ENCODE results near the gene SIM1.

Gene SIM1

DNA sequence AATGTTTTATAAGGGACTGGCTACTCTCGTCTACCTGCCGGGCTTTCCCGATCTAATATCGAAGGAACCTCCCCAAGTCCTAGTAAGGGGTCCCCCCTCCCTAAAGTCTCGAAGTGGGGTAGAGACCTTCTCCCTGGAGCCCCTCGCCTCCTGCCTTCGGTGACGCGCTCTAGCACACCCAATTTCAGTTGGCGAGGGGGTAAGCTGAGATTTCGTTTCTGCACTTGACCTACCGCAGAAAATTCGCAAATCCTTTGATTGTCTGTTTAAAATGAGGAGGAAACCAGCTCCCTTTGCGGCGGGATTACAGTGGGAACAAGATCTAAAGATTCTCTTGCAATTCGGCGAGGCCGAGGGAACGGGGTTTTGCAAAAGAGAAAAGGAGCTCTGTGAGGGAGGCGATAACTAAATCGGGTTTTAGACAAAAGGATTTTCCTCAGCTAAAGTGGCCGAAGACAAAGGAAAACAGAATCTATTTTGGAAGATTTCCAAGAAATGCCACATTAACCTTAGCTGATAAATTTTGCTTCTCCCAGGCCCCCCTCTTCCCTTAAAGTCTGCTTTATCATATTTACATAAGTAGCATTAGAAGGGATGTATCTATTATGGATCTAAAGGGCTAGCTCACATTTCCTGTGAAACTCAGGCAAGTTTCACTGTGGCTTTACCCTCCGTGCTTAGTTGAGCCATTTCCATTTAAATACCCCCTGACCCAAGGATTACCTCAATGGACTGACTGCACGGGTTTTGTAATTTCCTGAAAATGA lies 8.4 kb downstream of the SIM1 start:
- no peak for DNase-seq (ENCODE audit: insufficient read length, low spot score)
- FAIRE-seq, result no peak
- no peak for TF ChIP-seq POLR2A (IDR thresholded peaks at IDR 0.05; ENCODE audit: low read depth, low read length)

DNA sequence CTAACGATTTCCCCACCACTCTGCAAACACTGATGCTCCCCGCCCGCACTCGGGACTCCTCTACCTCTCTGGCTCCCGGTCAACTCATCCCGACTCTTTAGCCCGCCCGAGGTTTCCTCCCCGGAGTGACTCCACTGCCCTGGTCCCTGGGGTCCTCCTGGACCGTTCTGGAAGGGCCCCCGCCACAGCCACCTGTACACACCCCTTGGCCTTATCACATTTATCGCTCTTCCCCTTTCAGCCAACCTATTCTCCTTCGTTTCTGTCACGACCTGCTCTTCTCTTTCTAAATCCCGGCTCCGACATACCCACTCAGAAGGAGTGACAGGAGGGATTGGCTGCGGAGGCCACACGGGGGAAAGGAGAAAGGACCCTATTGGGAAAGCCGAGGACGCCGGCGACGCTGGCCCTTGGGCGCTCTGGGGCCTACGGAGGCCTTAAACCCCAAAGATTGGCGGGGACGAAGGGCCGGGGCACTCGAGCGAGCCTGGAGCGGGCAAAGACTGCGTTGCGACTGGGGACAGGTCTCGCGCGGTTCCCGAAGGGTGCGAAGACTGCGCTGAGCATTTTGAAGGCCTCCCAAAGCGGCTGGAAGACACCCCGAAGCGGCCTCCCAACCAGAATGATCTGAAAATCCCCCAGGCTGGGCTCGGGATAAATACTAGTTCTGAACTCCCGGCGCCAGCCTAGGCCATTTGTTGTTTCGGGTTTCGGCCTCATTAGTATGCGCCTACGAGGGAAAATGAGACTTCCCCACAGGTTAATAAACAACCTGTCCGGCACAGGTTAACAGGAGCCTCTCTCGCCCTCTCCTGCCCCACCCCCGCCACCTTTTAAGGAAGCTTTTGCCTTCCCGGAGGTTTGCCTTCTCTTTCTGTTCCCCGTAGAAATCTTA lies 9.2 kb downstream of the SIM1 start:
- TF ChIP-seq POLR2A (IDR thresholded peaks at IDR 0.05; ENCODE audit: low read depth, low read length), result no peak
- FAIRE-seq (no peak), DNase-seq (ENCODE audit: insufficient read length, low spot score) (no peak)

DNA sequence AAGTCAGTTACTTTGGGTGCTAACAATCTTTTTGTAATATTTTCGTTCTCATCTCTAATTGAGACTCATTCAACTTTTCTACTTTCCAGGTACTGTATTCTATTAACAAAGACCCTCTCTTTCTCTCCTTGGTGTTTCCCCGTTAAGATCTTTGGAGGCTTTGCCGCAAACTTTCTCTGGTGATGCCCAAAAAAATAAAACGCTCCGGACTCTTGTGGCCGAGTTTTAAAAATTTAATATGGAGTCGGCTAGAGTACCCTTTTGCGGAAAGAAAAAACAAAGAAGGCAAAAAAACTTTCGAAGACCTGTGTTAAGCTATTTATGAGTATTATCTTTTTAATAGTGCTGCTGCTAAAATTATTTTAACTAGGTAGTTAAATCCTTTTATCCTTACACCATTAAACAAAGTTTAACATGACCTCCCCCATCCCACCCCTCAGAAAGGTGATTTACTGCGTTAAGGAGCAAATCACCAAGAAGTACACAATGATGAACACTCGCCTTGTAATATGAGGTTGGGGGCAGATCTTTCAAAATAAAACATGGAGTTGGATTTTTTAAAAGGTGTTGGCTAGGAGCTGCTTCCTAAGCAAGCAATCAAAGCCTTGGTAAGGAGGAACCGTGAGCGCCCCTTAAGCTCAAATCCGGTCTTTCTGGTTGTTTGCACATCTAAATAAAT lies 10.0 kb downstream of the SIM1 start:
- FAIRE-seq (no peak), DNase-seq (ENCODE audit: insufficient read length, low spot score) (no peak)
- TF ChIP-seq POLR2A (IDR thresholded peaks at IDR 0.05; ENCODE audit: low read depth, low read length), result no peak

- DNase-seq (ENCODE audit: insufficient read length, low spot score), result no peak
- no peak for TF ChIP-seq POLR2A (IDR thresholded peaks at IDR 0.05; ENCODE audit: low read depth, low read length)
- FAIRE-seq, result no peak
Measured at GRCh38 chr6:100453701-100454521, 10.8 kb downstream of the SIM1 start.

DNA sequence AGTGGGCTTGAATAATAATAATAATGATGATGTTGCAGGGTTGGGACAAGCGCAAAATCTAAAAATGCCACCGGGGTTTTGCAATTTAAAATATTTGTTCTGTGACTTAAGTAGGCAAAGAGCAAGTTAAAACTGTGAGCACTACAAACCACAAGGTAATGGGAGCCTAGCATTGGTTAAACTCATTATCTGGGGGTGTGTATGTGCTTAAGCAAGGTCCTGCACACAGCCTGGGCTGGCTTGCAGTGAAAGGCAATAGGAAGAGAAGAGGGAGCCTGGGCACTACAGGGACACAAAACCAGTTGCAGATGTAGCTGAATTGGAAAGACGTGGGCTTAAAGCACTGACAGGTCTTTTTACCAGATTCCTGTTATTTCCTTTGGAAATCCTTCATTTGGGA lies 11.7 kb downstream of the SIM1 start:
- TF ChIP-seq POLR2A (IDR thresholded peaks at IDR 0.05; ENCODE audit: low read depth, low read length), result no peak
- DNase-seq (ENCODE audit: insufficient read length, low spot score) (no peak), FAIRE-seq (no peak)

GRCh38 chr6:100451577-100451976 lies 13.1 kb downstream of the SIM1 start:
- no peak for TF ChIP-seq POLR2A (IDR thresholded peaks at IDR 0.05; ENCODE audit: low read depth, low read length)
- FAIRE-seq (no peak), DNase-seq (ENCODE audit: insufficient read length, low spot score) (no peak)

DNA sequence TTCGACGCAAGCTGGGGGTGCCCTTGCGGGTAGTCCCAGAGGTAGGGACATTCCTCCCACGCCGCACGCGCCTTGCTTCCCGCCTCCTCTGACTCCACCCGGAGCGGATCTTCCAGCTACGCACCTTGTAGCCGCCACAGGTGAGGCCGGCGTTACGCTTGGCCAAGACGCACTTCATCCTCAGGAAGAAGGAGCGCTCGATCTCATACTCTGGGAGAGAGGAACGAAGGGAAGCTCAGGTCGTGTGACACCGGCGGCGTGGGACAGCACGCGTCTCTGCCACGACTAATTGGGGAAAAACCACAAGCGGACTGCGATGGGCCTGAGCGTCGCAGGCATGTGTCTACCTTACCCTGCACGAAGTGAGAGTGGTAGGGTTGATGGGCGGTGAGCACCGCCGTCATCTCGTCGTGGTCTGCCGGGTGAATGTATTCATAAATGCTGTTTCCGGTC lies 15.5 kb downstream of the SIM1 start:
- DNase-seq (ENCODE audit: insufficient read length, low spot score), result no peak
- FAIRE-seq, result no peak
- no peak for TF ChIP-seq POLR2A (IDR thresholded peaks at IDR 0.05; ENCODE audit: low read depth, low read length)

GRCh38 chr6:100447900-100448748 lies 16.6 kb downstream of the SIM1 start:
- FAIRE-seq (no peak), DNase-seq (ENCODE audit: insufficient read length, low spot score) (no peak)
- TF ChIP-seq POLR2A (IDR thresholded peaks at IDR 0.05; ENCODE audit: low read depth, low read length), result no peak

GRCh38 chr6:100447081-100447899 lies 17.4 kb downstream of the SIM1 start:
- FAIRE-seq, result no peak
- no peak for DNase-seq (ENCODE audit: insufficient read length, low spot score)

GRCh38 chr6:100446115-100447080 lies 18.3 kb downstream of the SIM1 start:
- no peak for FAIRE-seq
- DNase-seq (ENCODE audit: insufficient read length, low spot score), result no peak
- no peak for TF ChIP-seq POLR2A (IDR thresholded peaks at IDR 0.05; ENCODE audit: low read depth, low read length)

More at GRCh38 chr6:100447081-100447899, 17.4 kb downstream of the SIM1 start:
- no peak for TF ChIP-seq POLR2A (IDR thresholded peaks at IDR 0.05; ENCODE audit: low read depth, low read length)

- no peak for TF ChIP-seq POLR2A (IDR thresholded peaks at IDR 0.05; ENCODE audit: low read depth, low read length)
- FAIRE-seq (no peak), DNase-seq (ENCODE audit: insufficient read length, low spot score) (no peak)
Measured at GRCh38 chr6:100445512-100445911, 19.2 kb downstream of the SIM1 start.
